Smooth muscle cell (in vitro differentiated cells): ENCODE data around the gene NCK2. TPM values are rescaled to one million over a fixed set of nuclear protein-coding genes. Genes with fewer than 3 reads are reported as not detected.

Experiments used
- DNase-seq: peaks from one replicate; lab custom pipeline; 2025; ENCODE audit not compliant: unreplicated experiment; lab: John Stamatoyannopoulos, UW
- H2AFZ ChIP-seq: fragments of 200-600 bp; sonication (generic); 2 replicates; pipeline ENCODE4 v1.6.0; 2016; ENCODE audit warnings: antibody characterized with exemption, low read depth, mild to moderate bottlenecking
- H3F3A ChIP-seq: fragments of 200-600 bp; sonication (generic); 2 replicates; pipeline ENCODE4 v1.6.0; 2017; ENCODE audit warnings: antibody characterized with exemption, low read depth
- H3K27ac ChIP-seq: fragments of 200-600 bp; sonication (generic); 2 replicates; pipeline ENCODE4 v1.5.1; 2016; ENCODE audit warnings: low read depth, mild to moderate bottlenecking
- H3K27me3 ChIP-seq: fragments of 200-600 bp; sonication (generic); 2 replicates; pipeline ENCODE4 v1.6.1; 2016; ENCODE audit warnings: low read depth, mild to moderate bottlenecking
- H3K36me3 ChIP-seq: fragments of 200-600 bp; sonication (generic); 2 replicates; pipeline ENCODE4 v1.5.1; 2016; ENCODE audit warnings: low read depth
- H3K4me1 ChIP-seq: fragments of 200-600 bp; sonication (generic); 2 replicates; pipeline ENCODE4 v1.5.1; 2016; ENCODE audit warnings: low read depth
- H3K4me2 ChIP-seq: fragments of 200-600 bp; sonication (generic); 2 replicates; pipeline ENCODE4 v1.6.0; 2016; ENCODE audit warnings: mild to moderate bottlenecking
- H3K4me3 ChIP-seq: fragments of 200-600 bp; sonication (generic); 2 replicates; pipeline ENCODE4 v1.5.1; 2016; ENCODE audit warnings: mild to moderate bottlenecking
- H3K79me2 ChIP-seq: fragments of 200-600 bp; sonication (generic); 2 replicates; pipeline ENCODE4 v1.6.0; 2016; ENCODE audit warnings: low read depth, mild to moderate bottlenecking
- H3K9ac ChIP-seq: fragments of 200-600 bp; sonication (generic); 2 replicates; pipeline ENCODE4 v1.6.0; 2016; ENCODE audit warnings: low read depth
- H3K9me3 ChIP-seq: fragments of 200-600 bp; sonication (generic); replicated peaks from 2 replicates; pipeline ENCODE4 v1.5.1; 2016; ENCODE audit warnings: low read depth
- H4K20me1 ChIP-seq: fragments of 200-600 bp; sonication (generic); 2 replicates; pipeline ENCODE4 v1.6.0; 2016; ENCODE audit warnings: low read depth
- WGBS: methylation state at CpG from one replicate; pipeline ENCODE4 v1.1.7; 2016; ENCODE audit warnings: low lambda C conversion rate; 5-methylcytosine and 5-hydroxymethylcytosine counted together
- polyA plus RNA-seq: library from polyadenylated mRNA; unstranded; fragments of >200 nt; fragmentation: Nextera tagmentation; extraction: Ambion mirVana; gene quantifications from 2 replicates; pipeline ENCODE4 v1.2.1, GENCODE V29; 2016
- total RNA-seq: library from RNA; depleted of rRNA; stranded (reverse); fragments of >200 nt; gene quantifications from 2 replicates; pipeline ENCODE4 v1.2.3, GENCODE V29; 2014
- TF ChIP-seq, protein P1 (sequence below): fragments of 200-600 bp; sonication (generic); IDR thresholded peaks from 2 replicates; pipeline ENCODE4 v1.5.1; 2017; ENCODE audit warnings: borderline replicate concordance, mild to moderate bottlenecking, antibody characterized with exemption; ENCODE audit not compliant: insufficient read depth, poor library complexity, severe bottlenecking

NCK2 gene
- total and polyA plus RNA-seq, 2 experiments from 2014 or later, result 29.0 to 50.5 TPM

DNA sequence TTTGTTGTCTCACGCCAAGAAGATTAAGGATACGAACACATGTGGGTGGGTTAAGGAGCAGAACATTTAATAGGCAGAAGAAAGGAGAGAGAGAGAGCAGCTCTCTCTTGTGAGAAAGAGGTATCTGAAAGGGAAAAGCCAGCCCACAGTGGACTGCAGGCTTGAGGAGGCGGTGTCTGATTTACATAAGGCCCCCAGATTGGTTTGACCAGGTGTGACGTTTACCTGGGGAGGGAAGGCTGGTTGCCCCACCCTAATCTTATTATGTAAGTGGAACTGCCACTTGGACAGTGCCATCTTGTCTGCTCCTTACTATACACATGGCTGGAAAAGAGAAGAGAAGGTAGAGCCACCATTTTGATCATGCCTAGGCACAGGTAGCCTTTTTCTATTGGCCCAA is 189.2 kb downstream of the NCK2 start:
- Histone ChIP-seq H3K9me3 (no peaks in the 10 kb centered on the region), H3K4me1 (no peaks in the 10 kb centered on the region), H3K4me3 (no peak overlapping the region), H3K79me2 (no peaks in the 10 kb centered on the region), H3K9ac (no peak overlapping the region), H4K20me1 (no peaks in the 10 kb centered on the region), H3K36me3 (no peaks in the 10 kb centered on the region), H3K27me3 (no peaks in the 10 kb centered on the region), H3F3A (no peaks in the 10 kb centered on the region), H3K4me2 (no peak overlapping the region), H2AFZ (no peak overlapping the region), H3K27ac (no peak overlapping the region)
- DNase-seq, result no peak
- WGBS, result 91% methylated on average over 4 of the region's 4 CpGs
- TF ChIP-seq, protein P1, sequence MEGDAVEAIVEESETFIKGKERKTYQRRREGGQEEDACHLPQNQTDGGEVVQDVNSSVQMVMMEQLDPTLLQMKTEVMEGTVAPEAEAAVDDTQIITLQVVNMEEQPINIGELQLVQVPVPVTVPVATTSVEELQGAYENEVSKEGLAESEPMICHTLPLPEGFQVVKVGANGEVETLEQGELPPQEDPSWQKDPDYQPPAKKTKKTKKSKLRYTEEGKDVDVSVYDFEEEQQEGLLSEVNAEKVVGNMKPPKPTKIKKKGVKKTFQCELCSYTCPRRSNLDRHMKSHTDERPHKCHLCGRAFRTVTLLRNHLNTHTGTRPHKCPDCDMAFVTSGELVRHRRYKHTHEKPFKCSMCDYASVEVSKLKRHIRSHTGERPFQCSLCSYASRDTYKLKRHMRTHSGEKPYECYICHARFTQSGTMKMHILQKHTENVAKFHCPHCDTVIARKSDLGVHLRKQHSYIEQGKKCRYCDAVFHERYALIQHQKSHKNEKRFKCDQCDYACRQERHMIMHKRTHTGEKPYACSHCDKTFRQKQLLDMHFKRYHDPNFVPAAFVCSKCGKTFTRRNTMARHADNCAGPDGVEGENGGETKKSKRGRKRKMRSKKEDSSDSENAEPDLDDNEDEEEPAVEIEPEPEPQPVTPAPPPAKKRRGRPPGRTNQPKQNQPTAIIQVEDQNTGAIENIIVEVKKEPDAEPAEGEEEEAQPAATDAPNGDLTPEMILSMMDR, result no peak

DNA sequence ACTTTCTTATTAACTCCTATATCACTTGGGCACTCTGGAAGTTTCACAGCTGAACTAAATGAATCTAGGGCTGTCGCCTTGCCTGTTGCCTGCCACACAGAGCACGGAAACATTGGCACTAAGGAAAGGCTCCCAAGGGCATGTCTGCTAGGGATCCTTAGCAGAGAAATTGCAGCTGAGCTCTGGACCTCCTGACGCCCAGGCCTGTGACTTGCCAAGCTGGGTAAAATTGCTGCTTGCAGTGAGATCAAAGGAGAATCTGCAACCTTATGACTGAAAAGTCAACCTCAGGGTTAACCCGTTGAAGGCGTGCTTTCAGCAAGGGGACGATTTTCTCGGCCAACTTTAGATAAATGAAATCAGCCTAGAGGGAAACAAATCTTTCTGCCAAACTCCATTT is 189.8 kb downstream of the NCK2 start:
- no peak overlapping the region for H3K27ac ChIP-seq
- no peak overlapping the region for H3K4me2 ChIP-seq
- no peaks in the 10 kb centered on the region for H3K4me1 ChIP-seq
- H3K36me3 ChIP-seq, result no peaks in the 10 kb centered on the region
- TF ChIP-seq, protein P1, result no peak
- no peak overlapping the region for H3K4me3 ChIP-seq
- H3K9ac ChIP-seq, result no peak overlapping the region
- no peaks in the 10 kb centered on the region for H3K9me3 ChIP-seq
- H2AFZ ChIP-seq, result no peak overlapping the region
- H3F3A ChIP-seq, result no peaks in the 10 kb centered on the region
- H3K27me3 ChIP-seq, result no peaks in the 10 kb centered on the region
- no peak for DNase-seq
- no peaks in the 10 kb centered on the region for H4K20me1 ChIP-seq
- 49% methylated on average over 7 of the region's 7 CpGs for WGBS
- no peaks in the 10 kb centered on the region for H3K79me2 ChIP-seq

DNA sequence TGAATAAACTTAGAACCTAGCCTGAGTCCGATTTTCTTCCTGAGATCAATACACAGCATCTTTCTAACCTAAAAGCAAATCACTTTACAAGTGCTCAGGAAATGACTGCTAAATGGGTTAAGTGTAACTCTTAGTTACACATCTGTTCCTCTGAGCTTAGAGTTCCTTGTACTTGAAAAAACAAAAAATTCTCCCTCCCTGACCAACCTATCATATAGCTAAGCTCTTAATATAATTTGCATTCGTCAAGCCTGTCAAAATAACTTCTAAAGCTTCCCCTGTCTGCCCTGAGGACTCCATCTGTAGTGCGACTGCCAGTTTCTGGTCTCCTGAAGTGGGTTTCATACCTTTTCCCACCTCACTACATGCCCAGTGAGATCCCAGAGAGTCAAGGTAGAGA is 190.4 kb downstream of the NCK2 start:
- Histone ChIP-seq H4K20me1 (no peaks in the 10 kb centered on the region), H3K36me3 (no peaks in the 10 kb centered on the region), H3K4me3 (no peak overlapping the region), H3K27me3 (no peaks in the 10 kb centered on the region), H2AFZ (no peak overlapping the region), H3K79me2 (no peaks in the 10 kb centered on the region), H3F3A (no peaks in the 10 kb centered on the region), H3K9me3 (no peaks in the 10 kb centered on the region), H3K4me2 (no peak overlapping the region), H3K9ac (no peak overlapping the region), H3K4me1 (no peaks in the 10 kb centered on the region), H3K27ac (no peak overlapping the region)
- 72% methylated on average over 3 of the region's 3 CpGs for WGBS
- DNase-seq, result no peak
- TF ChIP-seq, protein P1, result no peak

DNA sequence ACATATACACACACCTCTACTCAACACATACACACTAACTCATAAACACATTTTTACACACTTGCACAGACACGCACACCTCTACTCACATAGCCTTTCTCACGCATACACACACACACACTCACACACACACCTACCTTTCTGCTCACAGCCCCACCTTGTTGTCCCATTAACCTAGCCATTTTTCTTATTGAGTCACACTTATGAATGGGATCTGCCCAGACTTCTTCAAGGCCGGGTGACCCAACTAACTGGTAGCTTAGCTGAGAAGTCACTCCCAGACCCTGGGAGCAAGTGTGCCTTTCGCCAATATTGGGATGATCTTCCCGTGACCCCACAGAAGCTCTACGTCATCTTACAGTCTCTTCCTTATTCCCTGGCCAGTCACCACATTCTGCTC is 192.2 kb downstream of the NCK2 start:
- WGBS, result 94% methylated on average over 6 of the region's 6 CpGs
- H4K20me1 ChIP-seq, result no peaks in the 10 kb centered on the region
- H3K4me1 ChIP-seq, result no peaks in the 10 kb centered on the region
- H3K27me3 ChIP-seq, result no peaks in the 10 kb centered on the region
- H3K9me3 ChIP-seq, result no peaks in the 10 kb centered on the region
- H3K79me2 ChIP-seq, result no peaks in the 10 kb centered on the region
- no peaks in the 10 kb centered on the region for H3F3A ChIP-seq
- no peak overlapping the region for H2AFZ ChIP-seq
- no peak overlapping the region for H3K27ac ChIP-seq
- no peak overlapping the region for H3K9ac ChIP-seq
- no peak overlapping the region for H3K4me2 ChIP-seq
- TF ChIP-seq, protein P1, result no peak
- no peak for DNase-seq
- no peaks in the 10 kb centered on the region for H3K36me3 ChIP-seq
- H3K4me3 ChIP-seq, result no peak overlapping the region
